HG03064 (cell line): ENCODE measurements around the gene TEPSIN.

Experiments
- ATAC-seq: cut with Tn5 transposase; IDR thresholded peaks from one replicate; pipeline ENCODE4 v1.9.1; 2021; ENCODE audit warnings: low read depth; ENCODE audit not compliant: unreplicated experiment

TEPSIN gene

DNA sequence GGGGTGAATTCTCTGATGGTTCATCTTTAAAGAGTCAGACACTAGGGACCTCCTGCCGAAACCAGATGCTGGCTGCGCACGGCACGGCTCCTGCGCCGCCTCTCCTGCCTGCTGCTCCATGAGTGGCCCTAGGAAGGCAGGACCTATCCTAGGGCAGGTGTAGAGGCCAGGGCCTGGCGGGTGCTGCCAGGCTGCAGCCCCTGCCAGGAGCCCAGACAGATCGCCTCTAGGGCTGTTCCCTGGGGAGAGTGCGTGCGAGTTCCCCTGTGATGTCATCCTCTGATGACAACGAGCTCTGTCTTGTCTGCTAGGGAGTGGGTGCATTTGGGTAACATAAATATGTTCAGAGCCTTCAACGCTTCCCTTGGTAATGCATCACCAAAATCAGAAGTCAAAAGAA lies 32.4 kb upstream of the TEPSIN start:
- ATAC-seq, result no peak

GRCh38 chr17:81270279-81270678 lies 31.4 kb upstream of the TEPSIN start:
- ATAC-seq, result no peak

- ATAC-seq, result no peak
These were observed 28.7 kb upstream of the TEPSIN start for GRCh38 chr17:81267390-81268067.

- no peak for ATAC-seq
These were observed 26.7 kb upstream of the TEPSIN start for GRCh38 chr17:81265576-81265975.

- no peak for ATAC-seq
These were observed 25.8 kb upstream of the TEPSIN start for GRCh38 chr17:81264640-81265039.

- ATAC-seq, result no peak
These were observed 24.7 kb upstream of the TEPSIN start for GRCh38 chr17:81263371-81264181.

DNA sequence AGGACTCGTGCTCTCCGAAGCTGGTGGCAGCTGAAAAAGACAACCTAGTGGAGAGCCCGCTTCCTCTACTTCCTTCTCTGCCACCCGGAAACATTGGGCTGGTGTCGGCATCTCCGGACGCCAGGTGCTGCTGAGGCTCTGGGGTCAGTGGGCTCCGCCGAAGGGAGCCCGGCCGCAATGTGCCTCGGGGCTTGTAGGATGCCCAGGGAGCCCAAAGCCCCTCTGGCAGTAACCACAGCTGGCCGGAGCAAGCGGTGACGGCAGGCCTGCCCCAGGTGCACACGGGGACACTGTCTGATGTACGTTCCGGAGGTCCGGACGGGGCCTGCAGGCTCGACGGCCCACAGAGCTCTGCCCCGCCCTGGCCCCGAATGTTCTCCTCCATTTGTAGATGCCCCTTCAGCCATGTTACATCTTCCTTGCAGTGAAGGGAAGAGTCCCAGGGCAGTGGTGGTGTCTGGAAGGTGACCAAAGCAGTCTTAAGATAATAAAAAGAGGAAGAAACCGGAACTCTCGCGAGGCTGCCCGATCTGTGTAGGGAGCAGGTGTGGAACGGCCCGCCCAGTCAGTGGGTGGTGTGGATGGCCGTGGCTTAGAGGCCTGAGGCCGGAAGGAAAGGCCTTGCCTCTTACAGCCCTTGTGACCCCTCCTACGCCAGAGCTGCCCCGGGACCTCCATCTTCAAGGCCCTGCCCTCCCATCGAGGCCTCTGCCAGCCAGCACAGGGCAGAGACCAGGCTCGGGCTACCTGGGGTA lies 22.9 kb upstream of the TEPSIN start:
- no peak for ATAC-seq

- ATAC-seq, result no peak
These were observed 22.2 kb upstream of the TEPSIN start for GRCh38 chr17:81261096-81261495.

GRCh38 chr17:81260641-81261040 lies 21.8 kb upstream of the TEPSIN start:
- ATAC-seq, result no peak

DNA sequence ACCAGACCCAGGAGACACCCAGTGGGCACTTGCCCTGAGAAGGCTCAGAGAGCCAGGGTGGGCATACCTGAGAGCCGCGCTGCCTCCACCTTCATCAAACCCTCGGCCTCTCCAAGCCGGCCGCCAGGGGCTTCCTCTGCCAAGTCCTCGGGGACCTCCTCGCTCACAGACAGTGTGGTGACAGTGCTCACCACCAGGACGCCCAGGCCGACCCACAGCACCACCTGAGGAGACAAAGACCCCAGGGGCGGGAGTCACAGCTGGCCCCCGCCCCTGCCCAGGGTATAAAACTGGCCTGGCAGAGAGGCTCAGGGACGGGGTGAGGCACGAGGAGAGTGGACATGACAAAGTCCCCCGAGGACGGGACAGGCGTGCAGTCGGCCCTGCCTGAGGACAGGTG lies 21.3 kb upstream of the TEPSIN start:
- ATAC-seq, result no peak

DNA sequence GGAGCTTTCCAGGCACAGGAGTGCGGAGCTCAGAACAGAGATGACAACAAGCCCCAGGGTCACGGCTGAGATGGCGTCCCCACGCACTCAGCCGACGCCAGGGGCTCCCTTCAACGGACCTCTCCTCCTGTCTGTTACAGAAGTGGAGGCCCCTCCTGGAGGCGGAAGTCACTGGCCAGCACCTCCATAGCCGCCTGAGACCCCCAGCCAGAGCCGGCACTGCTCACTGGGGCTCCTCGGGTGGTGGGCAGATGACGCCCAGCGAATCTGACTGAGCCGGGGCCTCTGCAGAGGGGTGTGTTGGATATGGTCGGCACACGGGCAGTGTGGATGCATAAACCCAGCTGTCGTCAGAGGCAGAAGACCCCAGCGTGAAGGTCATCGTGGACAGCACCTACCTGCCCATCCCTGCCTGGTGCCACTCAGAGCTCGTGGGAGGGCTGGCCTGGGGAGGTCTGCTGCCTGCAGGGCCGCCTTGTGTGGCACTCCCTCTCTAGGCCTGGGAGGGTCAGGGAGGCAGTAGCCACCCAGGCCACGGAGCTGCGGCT lies 20.3 kb upstream of the TEPSIN start:
- ATAC-seq, result no peak

DNA sequence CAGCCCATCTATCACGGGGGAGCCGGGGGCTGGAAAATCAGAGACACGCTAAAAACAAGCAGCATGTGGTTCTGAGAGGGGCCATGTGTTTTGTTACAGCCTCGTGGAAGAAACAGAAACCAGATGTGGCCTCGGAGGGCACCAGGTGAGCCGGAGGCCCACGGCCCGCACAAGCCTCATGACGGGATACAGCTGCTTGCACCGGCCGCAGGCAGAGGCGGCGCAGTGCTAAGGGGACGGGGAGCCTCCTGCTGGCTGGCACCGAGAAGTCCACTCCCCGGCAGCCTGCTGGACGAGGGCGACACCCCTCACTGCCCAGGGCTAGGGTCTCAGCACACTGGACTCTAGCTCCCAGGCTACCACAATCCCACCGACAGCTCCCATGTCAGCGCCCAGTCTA lies 19.4 kb upstream of the TEPSIN start:
- no peak for ATAC-seq

- ATAC-seq, result no peak
These were observed 18.7 kb upstream of the TEPSIN start for GRCh38 chr17:81257533-81257932.

GRCh38 chr17:81256616-81257015 lies 17.8 kb upstream of the TEPSIN start:
- no peak for ATAC-seq

- no peak for ATAC-seq
These were observed 16.3 kb upstream of the TEPSIN start for GRCh38 chr17:81254955-81255717.

DNA sequence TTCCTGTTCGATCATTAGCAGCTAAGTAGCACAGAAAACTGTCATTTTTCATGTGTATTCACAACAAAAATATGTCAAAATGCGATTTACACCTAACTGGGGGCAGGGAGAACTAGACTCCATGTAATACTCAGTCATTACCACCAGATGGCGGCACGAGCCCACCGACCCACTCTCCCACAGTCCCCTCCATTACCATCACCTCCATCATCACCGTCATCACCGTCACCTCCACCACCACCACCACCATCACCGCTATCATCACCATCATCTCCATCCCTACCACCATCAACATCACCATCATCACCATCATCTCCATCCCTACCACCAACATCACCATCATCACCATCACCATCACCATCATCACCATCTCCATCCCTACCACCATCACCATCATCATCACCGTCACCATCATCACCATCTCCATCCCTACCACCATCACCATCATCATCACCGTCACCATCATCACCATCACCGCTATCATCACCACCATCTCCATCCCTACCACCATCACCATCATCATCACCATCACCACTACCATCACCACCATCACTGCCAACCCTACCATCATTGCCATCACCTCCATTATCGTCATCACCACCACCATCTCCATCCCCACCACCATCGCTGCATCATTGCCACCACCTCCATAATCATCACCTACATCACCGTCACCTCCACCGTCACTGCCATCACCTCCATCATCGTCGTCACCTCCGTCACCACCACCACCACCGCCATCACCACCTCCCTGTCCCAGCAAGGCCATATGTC lies 14.7 kb upstream of the TEPSIN start:
- ATAC-seq, result no peak

GRCh38 chr17:81252987-81253329 lies 14.1 kb upstream of the TEPSIN start:
- no peak for ATAC-seq

DNA sequence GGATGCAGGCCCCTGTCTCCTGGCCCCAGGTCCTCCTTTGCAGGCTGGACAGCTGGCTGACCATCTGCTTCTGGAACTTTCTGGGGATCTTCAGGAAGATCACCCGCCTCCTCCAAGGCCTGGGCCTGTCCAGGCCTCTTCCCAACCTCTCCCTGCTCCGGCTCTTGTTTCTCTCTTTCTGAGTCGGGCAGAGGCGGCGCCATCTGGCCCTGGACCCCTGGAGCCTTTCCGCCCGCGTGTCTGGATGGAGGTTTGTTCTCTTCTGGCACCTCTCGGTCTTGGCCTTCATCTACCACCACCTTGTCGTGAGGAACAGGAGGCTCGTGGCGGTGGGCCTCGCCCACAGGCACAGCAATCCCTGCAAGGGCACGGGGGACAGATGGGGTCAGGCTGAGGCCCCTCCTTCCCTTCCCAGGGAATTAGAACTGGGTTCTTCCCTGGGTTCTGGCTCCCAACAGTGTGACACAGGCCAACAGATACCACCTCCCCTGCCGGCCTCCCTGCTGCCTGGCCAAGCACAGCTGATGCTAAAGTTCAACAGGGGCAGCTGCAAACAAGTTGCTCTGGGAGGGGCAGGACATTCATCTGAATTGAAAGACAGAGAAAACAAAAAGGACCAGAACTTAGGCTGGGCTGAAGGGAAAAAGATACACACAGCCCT lies 13.6 kb upstream of the TEPSIN start:
- ATAC-seq, result no peak

DNA sequence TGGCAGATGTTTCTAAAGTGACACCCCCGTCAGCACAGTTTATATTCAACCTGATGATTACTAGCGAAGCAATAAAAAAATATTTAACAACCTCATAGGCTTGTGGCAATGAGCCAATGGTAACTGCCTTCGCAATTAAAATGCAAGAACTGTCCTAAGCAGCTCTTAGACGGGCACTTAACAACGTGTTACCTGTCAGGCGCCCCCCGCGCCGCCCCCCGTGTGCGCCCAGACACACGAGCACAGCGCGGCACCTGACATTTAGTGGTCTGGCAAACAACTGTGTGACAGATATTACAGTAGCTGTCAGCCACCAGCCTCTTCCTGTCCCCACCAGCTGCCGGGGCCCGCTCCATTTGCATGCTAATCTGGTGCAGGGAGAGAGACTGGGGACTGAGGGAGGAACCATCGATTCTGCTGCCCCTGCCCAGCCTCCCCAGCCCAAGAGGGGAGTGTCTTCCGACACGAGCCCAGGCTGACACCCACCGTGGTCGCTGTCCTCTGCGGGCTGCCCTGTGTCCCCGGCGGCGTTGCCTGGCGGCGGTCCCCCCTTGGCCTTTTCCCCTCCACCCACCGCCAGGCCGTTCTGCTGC lies 12.9 kb upstream of the TEPSIN start:
- ATAC-seq, result no peak
